ENCODE data around the gene ELK3.

ELK3 gene

DNA sequence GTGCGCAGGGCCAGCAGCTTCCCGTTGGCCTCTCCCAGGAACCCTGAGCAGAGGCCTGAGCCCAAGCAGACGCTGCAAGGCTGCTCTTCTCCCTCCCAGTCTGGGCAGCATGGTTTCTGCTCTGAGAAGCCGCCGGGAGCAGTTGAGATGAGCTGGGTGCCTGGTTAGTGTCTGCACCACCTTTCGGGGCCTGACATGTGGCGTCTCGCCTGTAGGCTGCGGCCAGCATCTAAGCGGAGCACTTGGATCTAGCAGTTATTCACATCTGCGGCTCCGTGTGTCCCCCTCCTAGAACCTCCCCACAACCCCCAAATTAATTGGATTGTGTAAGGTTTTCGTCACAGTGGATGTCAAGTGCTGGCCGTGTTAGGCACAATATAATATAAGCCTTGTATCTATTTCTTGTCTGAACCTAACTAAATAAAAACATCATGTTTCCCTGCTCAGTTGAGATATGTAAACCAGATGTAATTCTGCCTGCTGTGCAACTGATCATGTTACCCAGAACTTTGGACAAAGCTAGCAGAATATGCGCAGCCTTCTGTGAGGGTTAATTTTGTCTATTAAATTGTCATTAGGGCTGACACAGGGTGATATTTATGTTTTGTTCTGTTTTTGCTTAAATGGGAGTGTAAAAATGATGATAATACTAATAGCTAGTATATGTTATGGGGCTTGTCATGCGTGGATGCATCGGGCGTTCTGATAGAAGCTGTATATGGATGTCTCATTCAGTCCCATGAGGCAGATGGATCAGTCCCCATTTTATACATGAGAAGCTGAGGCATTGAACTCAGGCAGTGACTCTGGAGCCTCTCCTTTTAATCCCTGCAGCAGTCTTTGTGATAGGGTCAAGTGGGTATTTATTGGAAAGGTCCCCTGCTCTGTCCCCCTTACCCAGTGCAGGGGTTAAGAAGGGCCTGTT, 45.8 kb downstream of the ELK3 start:
- in situ Hi-C loops (cut with MboI; ENCODE audit: low sequenced_read_pairs) = no loop called here
- H3K4me3 ChIP-seq = no peak overlapping the region
- no peak for DNase-seq (ENCODE audit: low spot score in 2 of 2)
- H3K4me1 ChIP-seq = no peaks in the 10 kb centered on the region
- no peaks in the 10 kb centered on the region for H3K27me3 ChIP-seq (ENCODE audit: low read depth)
- H3K9me3 ChIP-seq = no peaks in the 10 kb centered on the region
- H3K36me3 ChIP-seq (replicated peaks) = no peaks in the 10 kb centered on the region

DNA sequence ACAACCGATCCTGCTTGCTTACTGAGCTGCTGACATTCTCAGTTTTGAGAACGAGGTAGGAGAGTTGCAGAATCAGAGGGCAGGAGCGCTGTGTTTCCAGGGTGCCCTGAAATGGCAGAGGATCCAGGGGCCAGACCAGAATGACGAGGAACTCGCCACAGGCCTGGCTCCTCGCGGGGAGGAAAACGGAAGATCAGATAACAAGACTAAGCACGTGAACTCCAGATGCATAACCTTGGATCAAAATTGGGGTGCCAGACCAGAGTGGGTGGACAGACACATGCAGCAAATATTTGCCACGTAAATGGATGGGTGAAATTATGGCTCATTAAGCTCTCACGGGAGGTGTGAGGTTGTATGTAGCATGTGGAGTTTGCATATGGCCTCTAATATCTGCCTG, 46.5 kb downstream of the ELK3 start:
- H3K36me3 ChIP-seq (replicated peaks) = no peaks in the 10 kb centered on the region
- H3K4me3 ChIP-seq = no peak overlapping the region
- H3K4me1 ChIP-seq = no peaks in the 10 kb centered on the region
- no peaks in the 10 kb centered on the region for H3K27me3 ChIP-seq (ENCODE audit: low read depth)
- H3K9me3 ChIP-seq = no peaks in the 10 kb centered on the region
- no peak for DNase-seq (ENCODE audit: low spot score in 2 of 2)
- in situ Hi-C loops (cut with MboI; ENCODE audit: low sequenced_read_pairs) = no loop called here

DNA sequence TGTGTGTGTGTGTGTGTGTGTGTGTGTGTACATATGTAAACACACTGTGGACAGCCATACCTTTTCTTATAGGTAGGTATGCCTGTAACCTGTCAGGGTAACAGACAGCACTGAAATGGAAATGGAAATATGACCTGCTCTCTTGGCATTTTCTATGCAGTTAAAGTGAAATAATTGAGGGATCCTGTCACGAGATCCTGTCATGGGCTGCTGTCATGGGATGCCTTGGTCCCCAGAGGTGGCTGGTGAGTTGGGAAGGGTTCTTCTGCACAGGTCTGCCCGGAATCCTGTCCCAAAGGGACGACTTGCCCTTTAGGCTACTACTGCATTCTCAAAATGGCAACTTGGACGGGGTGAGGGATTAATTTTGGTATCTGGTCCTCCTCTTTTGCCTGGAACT, 47.3 kb downstream of the ELK3 start:
- Histone ChIP-seq H3K36me3 (replicated peaks) (no peaks in the 10 kb centered on the region), H3K27me3 (ENCODE audit: low read depth) (no peaks in the 10 kb centered on the region), H3K4me1 (no peaks in the 10 kb centered on the region), H3K4me3 (no peak overlapping the region), H3K9me3 (no peaks in the 10 kb centered on the region)
- DNase-seq (ENCODE audit: low spot score in 2 of 2) = no peak
- in situ Hi-C loops (cut with MboI; ENCODE audit: low sequenced_read_pairs) = no loop called here

DNA sequence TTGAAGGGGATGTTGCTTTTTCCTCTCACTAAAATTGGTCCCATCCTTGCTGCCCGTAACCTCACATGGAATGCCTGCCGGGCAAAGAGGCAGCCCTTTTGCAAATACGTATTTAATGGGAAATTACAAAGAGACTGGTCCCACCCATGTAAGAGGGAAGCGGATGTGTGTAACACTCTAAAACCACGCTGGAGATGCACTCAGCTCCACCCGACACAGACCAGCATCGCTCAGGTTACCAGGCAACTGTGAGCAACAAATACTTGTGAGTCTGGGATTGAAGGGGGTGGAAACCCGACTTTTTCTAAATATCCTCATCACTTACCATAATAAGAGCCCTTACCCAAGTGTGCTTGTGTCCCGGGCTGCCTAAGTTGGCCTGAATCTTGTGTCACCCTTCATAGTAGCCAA, 47.7 kb downstream of the ELK3 start:
- H3K4me3 ChIP-seq = no peak overlapping the region
- no peak for DNase-seq (ENCODE audit: low spot score in 2 of 2)
- no peaks in the 10 kb centered on the region for H3K36me3 ChIP-seq (replicated peaks)
- H3K27me3 ChIP-seq (ENCODE audit: low read depth) = no peaks in the 10 kb centered on the region
- no peaks in the 10 kb centered on the region for H3K9me3 ChIP-seq
- in situ Hi-C loops (cut with MboI; ENCODE audit: low sequenced_read_pairs) = no loop called here
- H3K4me1 ChIP-seq = no peaks in the 10 kb centered on the region

GRCh38 chr12:96242597-96242996, 48.4 kb downstream of the ELK3 start:
- Histone ChIP-seq H3K9me3 (no peaks in the 10 kb centered on the region), H3K4me1 (no peaks in the 10 kb centered on the region), H3K36me3 (replicated peaks) (no peaks in the 10 kb centered on the region), H3K27me3 (ENCODE audit: low read depth) (no peaks in the 10 kb centered on the region), H3K4me3 (no peak overlapping the region)
- no peak for DNase-seq (ENCODE audit: low spot score in 2 of 2)
- in situ Hi-C loops (cut with MboI; ENCODE audit: low sequenced_read_pairs) = no loop called here

DNA sequence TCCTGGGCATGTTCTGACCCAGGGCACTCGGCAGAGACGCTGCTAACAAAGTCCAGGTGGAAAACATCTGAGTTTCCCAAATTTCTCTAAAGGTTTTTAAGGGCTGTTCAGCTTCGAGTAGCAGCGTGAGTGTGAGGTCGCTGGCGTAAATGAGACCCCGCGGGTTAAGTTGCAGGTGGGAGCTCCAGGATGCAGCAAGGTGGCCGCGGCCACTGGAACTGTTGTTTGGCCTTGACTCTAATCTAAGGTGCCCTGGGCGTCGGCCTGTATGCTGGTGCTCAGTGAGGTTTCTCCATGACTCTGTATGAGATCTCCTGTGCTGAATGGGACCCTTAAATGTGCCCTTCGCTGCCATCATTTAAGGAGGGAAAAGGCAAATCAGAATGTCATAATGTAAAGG, 50.7 kb downstream of the ELK3 start:
- no peaks in the 10 kb centered on the region for H3K27me3 ChIP-seq (ENCODE audit: low read depth)
- DNase-seq (ENCODE audit: low spot score in 2 of 2) = no peak
- no peaks in the 10 kb centered on the region for H3K4me1 ChIP-seq
- no peak overlapping the region for H3K4me3 ChIP-seq
- no peaks in the 10 kb centered on the region for H3K36me3 ChIP-seq (replicated peaks)
- no peaks in the 10 kb centered on the region for H3K9me3 ChIP-seq
- in situ Hi-C loops (cut with MboI; ENCODE audit: low sequenced_read_pairs) = no loop called here

DNA sequence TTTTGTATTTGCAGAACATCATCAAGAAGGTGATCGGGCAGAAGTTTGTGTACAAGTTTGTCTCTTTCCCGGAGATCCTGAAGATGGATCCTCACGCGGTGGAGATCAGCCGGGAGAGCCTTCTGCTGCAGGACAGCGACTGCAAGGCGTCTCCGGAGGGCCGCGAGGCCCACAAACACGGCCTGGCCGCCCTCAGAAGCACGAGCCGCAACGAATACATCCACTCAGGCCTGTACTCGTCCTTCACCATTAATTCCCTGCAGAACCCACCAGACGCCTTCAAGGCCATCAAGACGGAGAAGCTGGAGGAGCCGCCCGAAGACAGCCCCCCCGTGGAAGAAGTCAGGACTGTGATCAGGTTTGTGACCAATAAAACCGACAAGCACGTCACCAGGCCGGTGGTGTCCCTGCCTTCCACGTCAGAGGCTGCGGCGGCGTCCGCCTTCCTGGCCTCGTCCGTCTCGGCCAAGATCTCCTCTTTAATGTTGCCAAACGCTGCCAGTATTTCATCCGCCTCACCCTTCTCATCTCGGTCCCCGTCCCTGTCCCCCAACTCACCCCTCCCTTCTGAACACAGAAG, 52.8 kb downstream of the ELK3 start:
- in situ Hi-C loops (cut with MboI; ENCODE audit: low sequenced_read_pairs) = no loop called here
- H3K4me3 ChIP-seq = no peak overlapping the region
- no peak for DNase-seq (ENCODE audit: low spot score in 2 of 2)
- H3K27me3 ChIP-seq (ENCODE audit: low read depth) = no peaks in the 10 kb centered on the region
- no peaks in the 10 kb centered on the region for H3K36me3 ChIP-seq (replicated peaks)
- H3K4me1 ChIP-seq = no peaks in the 10 kb centered on the region
- H3K9me3 ChIP-seq = no peaks in the 10 kb centered on the region

DNA sequence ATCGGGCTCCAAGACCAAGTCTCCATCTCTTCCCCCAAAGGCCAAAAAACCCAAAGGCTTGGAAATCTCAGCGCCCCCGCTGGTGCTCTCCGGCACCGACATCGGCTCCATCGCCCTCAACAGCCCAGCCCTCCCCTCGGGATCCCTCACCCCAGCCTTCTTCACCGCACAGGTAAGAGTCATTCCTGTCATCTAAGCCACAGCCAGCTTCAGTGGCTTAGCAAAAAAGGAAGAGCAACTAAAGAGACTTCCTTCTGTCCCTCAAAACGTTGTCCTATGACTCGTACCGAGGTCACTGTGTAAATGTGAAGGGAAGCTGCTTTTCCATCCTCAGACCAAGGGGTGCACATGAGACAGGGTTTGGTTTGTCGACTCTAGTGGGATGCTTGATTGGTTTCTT, 53.4 kb downstream of the ELK3 start:
- no peaks in the 10 kb centered on the region for H3K36me3 ChIP-seq (replicated peaks)
- H3K9me3 ChIP-seq = no peaks in the 10 kb centered on the region
- in situ Hi-C loops (cut with MboI; ENCODE audit: low sequenced_read_pairs) = no loop called here
- no peaks in the 10 kb centered on the region for H3K27me3 ChIP-seq (ENCODE audit: low read depth)
- DNase-seq (ENCODE audit: low spot score in 2 of 2) = no peak
- H3K4me1 ChIP-seq = no peaks in the 10 kb centered on the region
- no peak overlapping the region for H3K4me3 ChIP-seq

DNA sequence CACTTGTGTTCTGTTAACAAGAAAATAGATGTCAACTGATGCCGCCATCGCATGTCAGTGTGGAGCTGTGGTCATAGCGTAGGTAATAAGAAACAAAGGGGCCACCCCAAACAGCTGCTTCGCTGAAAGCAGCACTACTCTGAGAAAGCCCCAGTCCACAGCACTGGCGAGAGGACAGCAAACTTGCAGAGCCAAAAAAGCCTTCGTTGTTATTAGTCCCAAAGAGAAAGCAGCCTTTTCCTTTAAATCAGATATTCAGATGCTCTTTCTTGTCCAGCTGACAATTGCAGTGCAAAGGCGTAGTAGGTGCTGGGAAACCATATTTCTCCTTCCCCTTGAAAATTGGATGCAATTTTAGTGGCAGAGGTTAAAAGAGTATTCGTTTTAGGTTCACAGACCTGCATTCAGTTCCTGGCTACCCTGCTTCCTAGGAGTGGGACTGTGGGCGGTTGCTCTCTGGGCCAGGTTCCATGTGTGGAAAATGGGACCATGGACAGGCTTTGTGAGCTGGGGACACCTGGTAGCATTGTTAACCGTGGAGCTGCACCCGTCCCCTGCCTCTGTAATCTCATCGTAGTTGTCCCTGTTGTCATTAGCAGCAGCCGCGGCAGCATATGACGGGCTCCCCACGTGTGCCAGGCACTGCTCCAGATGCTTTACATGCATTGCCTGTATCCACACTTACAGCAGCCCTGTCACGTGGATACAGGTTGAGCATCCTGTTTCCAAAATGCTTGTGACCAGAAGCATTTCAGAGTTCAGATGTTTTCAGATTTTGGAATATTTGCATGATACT, 54.2 kb downstream of the ELK3 start:
- no peak for DNase-seq (ENCODE audit: low spot score in 2 of 2)
- H3K4me1 ChIP-seq = no peaks in the 10 kb centered on the region
- H3K27me3 ChIP-seq (ENCODE audit: low read depth) = no peaks in the 10 kb centered on the region
- no peaks in the 10 kb centered on the region for H3K9me3 ChIP-seq
- in situ Hi-C loops (cut with MboI; ENCODE audit: low sequenced_read_pairs) = no loop called here
- H3K36me3 ChIP-seq (replicated peaks) = no peaks in the 10 kb centered on the region
- H3K4me3 ChIP-seq = no peak overlapping the region

DNA sequence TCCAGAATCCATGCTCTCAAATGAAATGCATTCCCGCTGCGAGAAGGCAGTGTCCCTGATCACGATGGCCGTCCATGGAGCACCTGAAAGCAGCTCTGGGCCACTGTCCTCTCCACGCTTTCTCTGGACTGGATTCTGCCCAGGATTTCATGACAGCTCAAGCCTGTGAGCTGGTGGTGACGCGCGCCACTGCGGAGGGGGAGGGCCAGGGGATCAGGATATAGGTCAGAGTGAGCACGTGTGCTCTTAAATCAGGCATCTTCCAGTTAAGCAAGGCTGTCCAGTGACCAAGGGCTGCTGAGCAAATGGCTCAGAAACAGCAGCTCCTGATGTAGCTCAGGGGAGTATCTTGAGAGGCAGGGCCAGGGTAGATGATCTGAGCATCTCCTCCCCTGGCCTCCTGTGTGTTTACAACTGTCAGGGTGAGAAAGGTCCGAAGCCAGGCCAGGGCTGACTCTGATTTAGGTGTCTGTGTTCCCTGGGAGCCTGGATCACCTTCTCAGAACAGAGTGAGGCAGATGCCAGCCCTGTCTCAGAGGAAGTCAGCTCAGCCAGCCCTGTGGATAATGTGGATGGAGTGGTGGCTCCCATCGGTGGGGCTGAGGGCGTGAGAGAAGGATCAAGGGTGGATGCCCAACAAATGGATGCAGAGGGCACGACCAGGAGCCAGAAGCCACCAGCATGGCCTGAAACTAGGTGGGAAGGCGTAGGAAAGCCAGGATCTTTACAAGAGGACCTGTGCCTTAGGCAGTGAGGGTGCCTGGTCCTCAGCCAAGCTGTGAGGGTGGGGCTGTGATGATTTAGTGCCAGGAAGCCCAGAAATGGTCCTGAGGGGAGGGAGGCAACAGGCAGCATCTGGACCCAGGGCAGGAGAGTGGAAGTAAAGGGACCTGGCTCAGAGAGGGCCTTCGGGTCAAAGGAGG, 55.3 kb downstream of the ELK3 start:
- H3K4me3 ChIP-seq = no peak overlapping the region
- no peaks in the 10 kb centered on the region for H3K27me3 ChIP-seq (ENCODE audit: low read depth)
- DNase-seq (ENCODE audit: low spot score in 2 of 2) = no peak
- no peaks in the 10 kb centered on the region for H3K9me3 ChIP-seq
- in situ Hi-C loops (cut with MboI; ENCODE audit: low sequenced_read_pairs) = no loop called here
- H3K36me3 ChIP-seq (replicated peaks) = no peaks in the 10 kb centered on the region
- H3K4me1 ChIP-seq = no peaks in the 10 kb centered on the region

DNA sequence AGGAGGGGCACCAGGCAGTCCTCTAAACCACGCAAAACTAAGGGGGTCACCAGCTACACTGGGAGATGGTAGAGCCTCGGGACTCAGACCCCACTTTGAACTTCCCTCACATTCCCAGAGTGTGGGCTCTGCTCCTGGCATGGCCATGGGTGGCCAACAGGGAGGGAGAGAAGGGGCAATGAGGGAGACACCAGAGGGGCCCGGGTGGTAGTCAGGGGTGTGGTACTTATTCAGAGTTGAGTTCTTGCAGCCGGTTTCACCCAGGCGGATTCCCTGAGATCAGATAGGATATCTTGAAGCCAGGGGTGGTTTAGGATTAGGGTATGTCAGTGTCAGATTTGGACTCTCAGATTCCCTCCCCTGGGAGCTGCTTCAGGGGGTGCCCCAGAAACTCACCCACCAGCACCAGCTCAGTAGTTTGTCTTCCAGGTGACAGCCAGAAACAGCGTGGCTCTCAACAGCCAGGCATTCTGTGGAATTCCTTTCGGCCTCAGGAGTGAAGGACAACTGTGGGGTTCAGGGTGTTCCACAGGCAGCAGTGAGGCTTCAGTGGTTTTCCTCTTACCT, 56.0 kb downstream of the ELK3 start:
- no peaks in the 10 kb centered on the region for H3K27me3 ChIP-seq (ENCODE audit: low read depth)
- no peaks in the 10 kb centered on the region for H3K36me3 ChIP-seq (replicated peaks)
- in situ Hi-C loops (cut with MboI; ENCODE audit: low sequenced_read_pairs) = no loop called here
- no peak for DNase-seq (ENCODE audit: low spot score in 2 of 2)
- H3K4me3 ChIP-seq = no peak overlapping the region
- no peaks in the 10 kb centered on the region for H3K9me3 ChIP-seq
- H3K4me1 ChIP-seq = no peaks in the 10 kb centered on the region

DNA sequence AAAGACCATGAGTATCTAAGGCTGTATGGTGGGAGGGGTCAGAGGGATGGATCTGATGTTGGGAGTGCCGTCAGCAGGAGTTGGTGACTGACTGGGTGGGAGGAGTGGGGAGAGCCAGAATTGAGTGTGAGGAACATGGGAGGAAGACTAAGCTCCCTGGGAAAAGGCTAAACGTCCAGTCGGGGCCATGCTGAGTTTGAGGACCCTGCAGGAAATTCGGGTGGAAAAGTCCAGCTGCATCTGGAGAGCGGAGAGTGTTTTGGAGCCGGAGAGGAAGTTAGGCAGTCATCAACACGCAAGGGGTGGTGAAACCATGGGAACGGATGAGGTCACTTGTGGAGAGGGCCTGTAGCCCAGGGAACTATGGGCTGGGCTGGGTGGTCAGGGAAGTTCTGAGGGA, 60.9 kb downstream of the ELK3 start:
- Histone ChIP-seq H3K27me3 (ENCODE audit: low read depth) (no peaks in the 10 kb centered on the region), H3K4me3 (no peak overlapping the region), H3K4me1 (no peaks in the 10 kb centered on the region), H3K36me3 (replicated peaks) (no peaks in the 10 kb centered on the region), H3K9me3 (no peaks in the 10 kb centered on the region)
- DNase-seq (ENCODE audit: low spot score in 2 of 2) = no peak
- in situ Hi-C loops (cut with MboI; ENCODE audit: low sequenced_read_pairs) = no loop called here
